ENCODE measurements around the gene OTOA. TPM values are rescaled to one million over a fixed set of nuclear protein-coding genes. Genes with fewer than 3 reads are reported as not detected.
"Not testable (repeated sequence)": the region's sequence is repeated elsewhere in the genome, so short reads cannot be mapped to it uniquely, and the experiment has no call there.

The OTOA gene
- total RNA-seq, 1 donor from 2014 or later = not detected

GRCh38 chr16:21666772-21667171, 3.0 kb downstream of the OTOA start:
- peaks cover 0 to 4% of the 10 kb centered on the region in 2 donors for H3K4me1 ChIP-seq
- DNase-seq (ENCODE audit: low spot score in 2 of 2) = no peak
- no peaks in the 10 kb centered on the region for H3K27me3 ChIP-seq
- H3K4me3 ChIP-seq = no peak overlapping the region
- intact Hi-C loops (cut with DNase I) = no loop called here
- TF ChIP-seq, protein P1, sequence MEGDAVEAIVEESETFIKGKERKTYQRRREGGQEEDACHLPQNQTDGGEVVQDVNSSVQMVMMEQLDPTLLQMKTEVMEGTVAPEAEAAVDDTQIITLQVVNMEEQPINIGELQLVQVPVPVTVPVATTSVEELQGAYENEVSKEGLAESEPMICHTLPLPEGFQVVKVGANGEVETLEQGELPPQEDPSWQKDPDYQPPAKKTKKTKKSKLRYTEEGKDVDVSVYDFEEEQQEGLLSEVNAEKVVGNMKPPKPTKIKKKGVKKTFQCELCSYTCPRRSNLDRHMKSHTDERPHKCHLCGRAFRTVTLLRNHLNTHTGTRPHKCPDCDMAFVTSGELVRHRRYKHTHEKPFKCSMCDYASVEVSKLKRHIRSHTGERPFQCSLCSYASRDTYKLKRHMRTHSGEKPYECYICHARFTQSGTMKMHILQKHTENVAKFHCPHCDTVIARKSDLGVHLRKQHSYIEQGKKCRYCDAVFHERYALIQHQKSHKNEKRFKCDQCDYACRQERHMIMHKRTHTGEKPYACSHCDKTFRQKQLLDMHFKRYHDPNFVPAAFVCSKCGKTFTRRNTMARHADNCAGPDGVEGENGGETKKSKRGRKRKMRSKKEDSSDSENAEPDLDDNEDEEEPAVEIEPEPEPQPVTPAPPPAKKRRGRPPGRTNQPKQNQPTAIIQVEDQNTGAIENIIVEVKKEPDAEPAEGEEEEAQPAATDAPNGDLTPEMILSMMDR (IDR thresholded peaks at IDR 0.05) = no peak
- H3K27ac ChIP-seq = no peak overlapping the region
- H3K9me3 ChIP-seq = no peaks in the 10 kb centered on the region
- H3K36me3 ChIP-seq = no peaks in the 10 kb centered on the region

GRCh38 chr16:21667575-21667974, 3.8 kb downstream of the OTOA start:
- Histone ChIP-seq H3K27ac (no peak overlapping the region), H3K4me3 (no peak overlapping the region), H3K27me3 (no peaks in the 10 kb centered on the region), H3K36me3 (no peaks in the 10 kb centered on the region), H3K4me1 (peaks cover 0 to 4% of the 10 kb centered on the region in 2 donors), H3K9me3 (no peaks in the 10 kb centered on the region)
- no peak for DNase-seq (ENCODE audit: low spot score in 2 of 2)
- intact Hi-C loops (cut with DNase I) = no loop called here
- TF ChIP-seq, protein P1 (IDR thresholded peaks at IDR 0.05) = no peak

DNA sequence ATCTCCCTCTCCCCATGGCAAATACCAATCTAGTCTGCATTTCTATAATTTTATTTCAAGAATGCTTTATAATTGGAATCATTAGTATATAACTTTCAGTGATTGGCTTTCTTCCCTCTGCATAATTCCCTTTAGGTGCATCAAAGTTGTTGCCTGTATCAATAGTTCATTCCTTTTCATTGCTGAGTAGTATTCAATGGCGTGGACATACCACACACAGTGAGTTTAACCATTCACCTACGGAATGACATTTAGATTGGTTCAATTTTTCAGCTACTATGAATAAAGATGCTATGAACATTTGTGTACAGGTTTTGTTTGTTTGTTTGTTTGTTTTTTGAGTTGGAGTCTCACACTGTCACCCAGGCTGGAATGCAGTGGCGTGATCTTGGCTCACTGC, 9.7 kb downstream of the OTOA start:
- H3K4me3 ChIP-seq = no peak overlapping the region
- intact Hi-C loops (cut with DNase I) = no loop called here
- no peaks in the 10 kb centered on the region for H3K27me3 ChIP-seq
- no peaks in the 10 kb centered on the region for H3K4me1 ChIP-seq
- no peak for DNase-seq (ENCODE audit: low spot score in 2 of 2)
- no peaks in the 10 kb centered on the region for H3K36me3 ChIP-seq
- H3K9me3 ChIP-seq = peaks cover 0 to 6% of the 10 kb centered on the region in 2 donors
- TF ChIP-seq, protein P1 (IDR thresholded peaks at IDR 0.05) = no peak
- no peak overlapping the region for H3K27ac ChIP-seq

DNA sequence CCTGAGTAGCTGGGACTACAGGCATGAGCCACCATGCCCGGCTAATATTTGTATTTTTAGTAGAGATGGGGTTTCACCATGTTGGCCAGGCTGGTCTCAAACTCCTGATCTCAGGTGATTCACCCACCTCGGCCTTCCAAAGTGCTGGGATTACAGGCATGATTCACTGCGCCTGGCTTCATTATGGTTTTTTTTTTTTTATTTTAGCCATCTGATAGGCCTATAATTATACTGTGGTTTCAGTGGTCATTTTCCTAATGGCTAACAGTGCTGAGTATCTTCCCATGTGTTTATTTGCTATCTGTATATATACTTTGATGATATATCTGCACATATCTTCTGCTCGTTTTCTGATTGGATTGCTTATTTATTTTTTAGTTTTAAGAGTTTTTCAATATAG, 10.7 kb downstream of the OTOA start:
- not testable (repeated sequence) for H3K36me3 ChIP-seq, H3K27ac ChIP-seq

GRCh38 chr16:21680714-21681113, 16.9 kb downstream of the OTOA start:
- H3K9me3 ChIP-seq; H3K4me1 ChIP-seq; DNase-seq (ENCODE audit: low spot score in 2 of 2); H3K36me3 ChIP-seq; intact Hi-C loops (cut with DNase I); H3K27ac ChIP-seq; H3K27me3 ChIP-seq; H3K4me3 ChIP-seq: not testable (repeated sequence)

More for the DNA sequence above, 10.7 kb downstream of the OTOA start:
- H3K27me3 ChIP-seq; H3K4me3 ChIP-seq; DNase-seq (ENCODE audit: low spot score in 2 of 2); intact Hi-C loops (cut with DNase I); H3K4me1 ChIP-seq; H3K9me3 ChIP-seq: not testable (repeated sequence)

GRCh38 chr16:21683184-21683583, 19.4 kb downstream of the OTOA start:
- Histone ChIP-seq H3K4me1 (no peaks in the 10 kb centered on the region), H3K36me3 (no peaks in the 10 kb centered on the region), H3K4me3 (no peak overlapping the region), H3K27me3 (no peaks in the 10 kb centered on the region), H3K9me3 (no peaks in the 10 kb centered on the region), H3K27ac (no peak overlapping the region)
- DNase-seq (ENCODE audit: low spot score in 2 of 2) = no peak
- TF ChIP-seq, protein P1 (IDR thresholded peaks at IDR 0.05) = no peak
- intact Hi-C loops (cut with DNase I) = no loop called here

DNA sequence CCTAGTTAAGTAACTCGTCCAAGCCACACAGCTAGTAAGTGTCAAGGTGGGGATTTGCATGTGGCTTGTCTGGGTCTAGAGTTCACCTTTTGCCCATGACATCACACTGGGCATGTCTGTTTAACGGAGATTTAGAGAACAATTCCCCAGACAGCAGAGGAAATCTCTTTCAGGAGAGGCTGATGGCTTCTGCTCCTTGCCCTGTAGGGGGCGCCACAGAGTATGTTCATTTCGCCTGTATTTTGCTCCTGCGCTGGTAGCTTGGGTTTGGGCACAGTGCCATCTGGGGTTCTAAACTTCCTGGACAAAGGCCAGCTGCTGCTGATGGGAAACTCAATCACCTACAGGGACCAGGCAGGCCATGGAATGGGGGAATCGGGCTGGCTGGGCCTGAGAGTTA, 20.4 kb downstream of the OTOA start:
- intact Hi-C loops (cut with DNase I) = no loop called here
- no peak overlapping the region for H3K27ac ChIP-seq
- no peak overlapping the region for H3K4me3 ChIP-seq
- TF ChIP-seq, protein P1 (IDR thresholded peaks at IDR 0.05) = no peak
- H3K4me1 ChIP-seq = no peaks in the 10 kb centered on the region
- no peak for DNase-seq (ENCODE audit: low spot score in 2 of 2)
- H3K9me3 ChIP-seq = peaks cover 0 to 4% of the 10 kb centered on the region in 2 donors
- no peaks in the 10 kb centered on the region for H3K36me3 ChIP-seq
- no peaks in the 10 kb centered on the region for H3K27me3 ChIP-seq
